IPS DF 6.9 (cell line): ENCODE results near the gene SASH1.
"Not testable (repeated sequence)": the region's sequence is repeated elsewhere in the genome, so short reads cannot be mapped to it uniquely, and the experiment has no call there.

Experiments
- DNase-seq: peaks from one replicate; pipeline ENCODE4 v3.0.0-alpha.2; 2013; ENCODE audit warnings: low read depth, low spot score
- H3K27ac ChIP-seq: one replicate; pipeline ENCODE4 v1.5.1; 2013; ENCODE audit warnings: low read length, control low read depth
- H3K27me3 ChIP-seq: 2 replicates; pipeline ENCODE4 v1.6.1; 2013; ENCODE audit warnings: mild to moderate bottlenecking, low read length; ENCODE audit not compliant: control insufficient read depth, insufficient read depth
- H3K36me3 ChIP-seq: 2 replicates; pipeline ENCODE4 v1.6.1; 2013; ENCODE audit warnings: low read length; ENCODE audit not compliant: control insufficient read depth, insufficient read depth
- H3K4me1 ChIP-seq: 2 replicates; pipeline ENCODE4 v1.6.1; 2013; ENCODE audit warnings: low read length; ENCODE audit not compliant: control insufficient read depth, insufficient read depth
- H3K4me3 ChIP-seq: 2 replicates; pipeline ENCODE4 v1.5.1; 2013; ENCODE audit warnings: mild to moderate bottlenecking, low read length
- H3K9me3 ChIP-seq: 2 replicates; pipeline ENCODE4 v1.6.1; 2013; ENCODE audit warnings: low read length, inconsistent platforms; ENCODE audit not compliant: control insufficient read depth, insufficient read depth
- WGBS: extraction: QIAGEN DNeasy Blood & Tissue Kit; methylation state at CpG from one replicate; pipeline ENCODE4 v1.1.7; 2013; ENCODE audit warnings: mixed read lengths, missing lambda C conversion rate; ENCODE audit not compliant: insufficient read length, insufficient coverage; 5-methylcytosine and 5-hydroxymethylcytosine counted together

The SASH1 gene

DNA sequence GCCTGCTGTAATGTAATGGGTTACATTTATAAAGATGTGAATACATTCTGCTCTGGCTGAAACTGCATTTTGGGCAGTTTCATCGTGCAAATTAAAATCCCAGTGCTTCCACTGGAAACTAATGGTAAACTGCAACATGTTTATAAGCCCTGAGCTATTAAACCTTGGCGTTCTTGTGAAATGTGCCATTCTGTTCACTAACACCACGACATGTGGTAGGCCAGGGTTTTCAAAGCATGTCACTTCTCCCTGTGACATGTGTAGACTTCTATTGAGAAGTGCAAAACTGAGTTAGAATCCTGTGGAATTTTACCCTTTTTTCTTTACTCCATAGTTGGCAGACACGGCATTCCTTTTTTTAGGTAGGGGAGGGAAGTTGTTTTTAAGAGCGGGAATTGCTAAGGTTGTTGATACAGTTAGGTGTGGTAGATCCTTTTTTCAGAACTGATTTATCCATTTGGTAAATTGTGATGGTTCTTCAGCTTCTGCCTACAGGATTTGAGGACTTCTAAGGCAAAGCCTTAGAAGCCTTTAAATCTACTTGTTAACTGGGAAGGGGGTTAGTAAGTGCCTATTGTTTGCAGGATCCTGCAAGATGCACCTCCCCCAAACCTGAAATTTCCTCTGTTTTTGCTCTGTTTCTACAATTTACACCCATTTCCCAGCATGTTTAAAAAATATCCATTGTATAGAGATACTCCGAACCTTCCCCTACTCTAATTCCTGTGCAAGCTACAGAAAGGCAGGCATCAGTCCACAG lies 4.2 kb downstream of the SASH1 start:
- peaks cover 11% of the 10 kb centered on the region for H3K4me1 ChIP-seq
- no peaks in the 10 kb centered on the region for H3K36me3 ChIP-seq
- H3K27ac ChIP-seq: no peak overlapping the region
- no peak for DNase-seq
- no peaks in the 10 kb centered on the region for H3K27me3 ChIP-seq
- H3K9me3 ChIP-seq: no peaks in the 10 kb centered on the region
- H3K4me3 ChIP-seq: no peak overlapping the region
- WGBS: no CpG with 5 or more reads among the region's 6 CpGs

DNA sequence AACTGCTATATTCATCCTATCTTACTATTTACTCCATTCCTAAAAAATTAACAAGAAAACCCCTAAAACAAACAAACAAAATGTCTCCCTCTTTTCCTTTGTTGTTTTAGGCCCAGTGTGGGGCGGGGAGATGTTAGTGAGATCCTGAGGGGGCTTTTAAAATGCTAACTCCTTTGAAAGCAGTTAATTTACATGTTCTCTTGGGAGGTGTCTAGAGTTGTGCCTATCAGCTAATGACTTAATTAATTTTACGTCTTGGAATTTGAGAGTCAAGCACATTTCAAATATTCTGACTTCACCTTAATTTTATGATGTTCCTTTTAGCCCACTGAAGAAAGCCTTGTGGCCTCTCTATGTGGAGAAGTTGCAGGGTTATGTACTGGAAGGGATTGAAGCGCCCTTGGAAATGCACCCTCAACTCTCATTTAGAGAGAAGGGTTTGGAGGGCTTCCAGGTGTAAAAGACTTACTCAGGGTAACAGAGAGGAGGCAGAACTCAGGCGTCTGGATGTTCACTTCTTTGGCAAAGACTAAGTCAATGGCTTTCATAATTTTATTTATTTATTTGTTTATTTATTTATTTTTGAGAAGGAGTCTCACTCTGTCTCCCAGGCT lies 4.9 kb downstream of the SASH1 start:
- no CpG with 5 or more reads among the region's 4 CpGs for WGBS
- no peak for DNase-seq
- no peak overlapping the region for H3K4me3 ChIP-seq
- no peaks in the 10 kb centered on the region for H3K27me3 ChIP-seq
- H3K4me1 ChIP-seq: peaks cover 10% of the 10 kb centered on the region
- no peaks in the 10 kb centered on the region for H3K36me3 ChIP-seq
- H3K9me3 ChIP-seq: no peaks in the 10 kb centered on the region
- no peak overlapping the region for H3K27ac ChIP-seq

DNA sequence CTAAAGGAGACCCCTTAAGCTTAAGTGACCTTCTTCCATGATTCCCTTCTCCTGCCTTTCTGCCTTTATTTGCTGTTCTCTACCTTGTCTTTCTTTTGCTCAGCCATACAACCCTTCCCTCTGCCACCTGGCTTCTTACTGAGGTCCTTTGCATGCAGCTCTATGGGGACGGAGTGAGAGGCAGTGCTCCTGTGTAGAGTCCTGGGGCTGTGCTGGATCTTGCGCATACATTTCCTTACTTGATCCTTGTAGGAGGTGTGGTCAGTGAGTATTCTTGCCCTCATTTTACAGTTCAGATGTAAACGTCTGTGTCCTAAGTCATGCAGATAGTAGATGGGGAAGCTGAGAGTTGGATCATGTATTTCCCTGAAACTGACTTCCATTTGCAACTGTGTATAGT lies 5.7 kb downstream of the SASH1 start:
- Histone ChIP-seq H3K36me3 (no peaks in the 10 kb centered on the region), H3K9me3 (no peaks in the 10 kb centered on the region), H3K4me1 (peaks cover 10% of the 10 kb centered on the region), H3K27ac (no peak overlapping the region), H3K4me3 (no peak overlapping the region), H3K27me3 (no peaks in the 10 kb centered on the region)
- no CpG with 5 or more reads among the region's 3 CpGs for WGBS
- DNase-seq: no peak

DNA sequence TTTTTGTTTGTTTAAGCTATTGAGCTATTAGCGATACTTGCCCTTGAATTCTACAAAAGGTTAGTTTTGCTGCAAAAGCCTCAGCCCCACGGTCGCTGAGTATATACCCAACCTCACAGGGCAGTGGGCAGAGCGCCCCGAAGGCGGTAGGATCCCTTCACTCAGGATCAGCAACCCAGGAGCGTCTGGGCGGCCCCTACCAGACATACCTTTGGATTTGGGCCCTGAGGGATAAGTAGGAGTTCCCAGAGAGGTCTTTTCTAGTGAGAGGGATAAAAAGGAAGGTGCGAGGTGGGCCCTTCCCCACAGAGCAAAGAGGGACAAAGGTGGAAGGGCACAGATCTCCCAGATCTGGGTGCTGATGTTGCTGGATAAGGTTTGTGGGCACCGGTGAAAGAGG lies 6.1 kb downstream of the SASH1 start:
- Histone ChIP-seq H3K36me3 (no peaks in the 10 kb centered on the region), H3K9me3 (no peaks in the 10 kb centered on the region), H3K27me3 (no peaks in the 10 kb centered on the region), H3K4me3 (no peak overlapping the region), H3K4me1 (peaks cover 9% of the 10 kb centered on the region), H3K27ac (no peak overlapping the region)
- no peak for DNase-seq
- WGBS: no CpG with 5 or more reads among the region's 10 CpGs

DNA sequence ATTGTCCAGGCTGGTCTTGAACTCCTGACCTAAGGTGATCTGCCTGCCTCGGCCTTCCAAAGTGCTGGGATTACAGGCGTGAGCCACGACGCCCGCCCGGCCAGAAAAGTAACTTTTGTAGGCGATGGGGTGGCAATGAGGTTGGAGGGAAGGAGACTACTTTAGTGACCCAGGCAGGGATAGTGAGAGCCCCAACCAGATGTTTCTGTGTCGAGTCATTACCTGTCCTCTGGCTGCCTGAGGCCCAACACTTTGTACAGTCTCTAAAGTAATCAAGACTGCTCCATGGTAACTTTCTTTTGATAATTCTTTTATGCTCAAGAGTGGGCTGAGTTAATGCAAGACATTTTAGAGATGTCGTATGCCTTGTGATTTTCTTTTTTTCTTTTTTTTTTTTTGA lies 6.8 kb downstream of the SASH1 start:
- H3K4me3 ChIP-seq: no peak overlapping the region
- no CpG with 5 or more reads among the region's 9 CpGs for WGBS
- peaks cover 9% of the 10 kb centered on the region for H3K4me1 ChIP-seq
- H3K27ac ChIP-seq: no peak overlapping the region
- no peaks in the 10 kb centered on the region for H3K9me3 ChIP-seq
- H3K36me3 ChIP-seq: no peaks in the 10 kb centered on the region
- no peak for DNase-seq
- no peaks in the 10 kb centered on the region for H3K27me3 ChIP-seq

DNA sequence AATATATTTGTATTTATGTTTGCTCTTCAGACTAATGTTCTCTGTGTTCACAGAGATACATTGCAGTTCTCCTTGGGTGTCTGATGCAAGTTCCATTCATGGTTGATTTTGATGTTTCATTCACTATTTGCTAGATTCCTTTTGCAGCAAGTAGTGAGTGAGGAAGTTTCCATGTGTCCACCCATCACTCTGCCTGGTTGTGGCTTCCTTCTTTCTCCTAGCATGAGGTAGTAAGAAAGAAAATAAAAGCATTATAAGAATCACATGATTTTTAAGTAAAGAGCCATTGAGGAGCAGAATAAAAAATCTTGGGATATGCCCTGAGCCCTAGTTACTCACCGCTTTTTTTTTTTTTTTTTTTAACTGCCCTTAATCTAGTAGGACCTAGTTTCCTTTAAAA lies 8.7 kb downstream of the SASH1 start:
- Histone ChIP-seq H3K27me3 (no peaks in the 10 kb centered on the region), H3K36me3 (no peaks in the 10 kb centered on the region), H3K27ac (no peak overlapping the region), H3K9me3 (no peaks in the 10 kb centered on the region), H3K4me3 (no peak overlapping the region), H3K4me1 (peaks cover 7% of the 10 kb centered on the region)
- WGBS: no CpG with 5 or more reads among the region's 1 CpG
- no peak for DNase-seq

DNA sequence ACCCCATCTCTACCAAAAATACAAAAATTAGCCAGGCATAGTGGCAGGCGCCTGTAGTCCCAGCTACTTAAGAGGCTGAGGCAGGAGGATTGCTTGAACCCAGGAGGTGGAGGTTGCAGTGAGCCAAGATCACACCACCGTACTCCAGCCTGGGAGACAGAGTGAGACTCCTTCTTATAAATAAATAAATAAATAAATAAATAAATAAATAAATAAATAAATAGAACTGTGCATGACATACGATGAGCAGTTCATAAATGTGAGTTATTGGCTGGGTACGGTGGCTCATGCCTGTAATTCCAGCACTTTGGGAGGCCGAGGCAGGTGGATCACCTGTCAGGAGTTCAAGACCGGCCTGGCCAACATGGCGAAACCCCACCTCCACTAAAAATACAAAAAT lies 9.8 kb downstream of the SASH1 start:
- not testable (repeated sequence) for H3K27me3 ChIP-seq, H3K36me3 ChIP-seq, H3K4me3 ChIP-seq, DNase-seq, H3K4me1 ChIP-seq, H3K9me3 ChIP-seq, H3K27ac ChIP-seq
- WGBS: no CpG with 5 or more reads among the region's 7 CpGs

DNA sequence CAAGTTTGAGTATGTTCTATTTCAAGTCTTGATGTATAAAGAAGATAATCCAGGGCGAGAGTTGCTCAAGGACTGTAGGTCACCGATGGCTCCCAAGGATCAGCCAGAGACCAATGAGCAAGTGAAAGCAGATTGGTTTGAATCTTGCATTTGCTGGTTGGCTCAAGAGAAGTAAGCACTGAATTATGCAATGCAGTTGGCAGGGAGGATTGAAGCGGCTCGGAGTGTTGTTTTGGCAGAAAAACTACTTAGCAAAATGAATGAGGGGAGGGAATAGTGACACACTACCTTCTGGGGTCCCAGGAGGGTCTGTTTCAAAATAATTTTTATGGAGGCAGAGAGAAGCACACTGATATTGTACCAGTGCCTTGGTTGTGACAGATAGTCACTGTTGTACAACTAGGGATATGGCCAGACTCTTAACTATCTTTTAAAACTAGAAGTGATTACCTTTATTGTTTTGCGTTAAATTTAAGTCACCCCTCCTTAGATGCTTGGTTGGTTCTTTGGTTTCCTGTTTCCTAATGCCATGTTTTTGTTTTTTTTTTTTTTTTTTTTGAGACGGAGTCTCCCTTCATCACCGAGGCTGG lies 15.7 kb downstream of the SASH1 start:
- Histone ChIP-seq H3K4me1 (peaks cover 3% of the 10 kb centered on the region; the same call in 1 of the 2 replicates), H3K4me3 (no peak overlapping the region), H3K9me3 (no peaks in the 10 kb centered on the region), H3K36me3 (no peaks in the 10 kb centered on the region), H3K27me3 (no peaks in the 10 kb centered on the region), H3K27ac (no peak overlapping the region)
- no CpG with 5 or more reads among the region's 7 CpGs for WGBS
- no peak for DNase-seq

DNA sequence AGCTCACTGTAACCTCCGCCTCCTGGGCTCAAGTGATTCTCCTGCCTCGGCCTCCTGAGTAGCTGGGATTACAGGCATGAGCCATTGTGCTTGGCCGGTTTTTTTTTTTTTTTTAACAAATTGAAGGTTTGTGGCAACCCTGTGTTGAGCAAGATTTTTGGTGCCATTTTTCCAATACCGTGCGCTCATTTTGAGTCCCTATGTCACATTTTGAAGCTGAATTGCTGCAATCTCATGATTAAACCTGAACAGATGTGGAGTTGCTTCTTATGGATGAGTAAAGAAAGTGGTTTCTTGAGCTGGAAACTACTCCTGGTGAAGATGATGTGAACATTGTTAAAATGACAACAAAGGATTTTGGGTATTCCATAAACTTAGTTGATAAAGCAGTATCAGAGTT lies 16.6 kb downstream of the SASH1 start:
- peaks cover 3% of the 10 kb centered on the region; the same call in 1 of the 2 replicates for H3K4me1 ChIP-seq
- H3K36me3 ChIP-seq: no peaks in the 10 kb centered on the region
- no peaks in the 10 kb centered on the region for H3K27me3 ChIP-seq
- no peak for DNase-seq
- no CpG with 5 or more reads among the region's 5 CpGs for WGBS
- H3K4me3 ChIP-seq: no peak overlapping the region
- H3K27ac ChIP-seq: no peak overlapping the region
- H3K9me3 ChIP-seq: no peaks in the 10 kb centered on the region

DNA sequence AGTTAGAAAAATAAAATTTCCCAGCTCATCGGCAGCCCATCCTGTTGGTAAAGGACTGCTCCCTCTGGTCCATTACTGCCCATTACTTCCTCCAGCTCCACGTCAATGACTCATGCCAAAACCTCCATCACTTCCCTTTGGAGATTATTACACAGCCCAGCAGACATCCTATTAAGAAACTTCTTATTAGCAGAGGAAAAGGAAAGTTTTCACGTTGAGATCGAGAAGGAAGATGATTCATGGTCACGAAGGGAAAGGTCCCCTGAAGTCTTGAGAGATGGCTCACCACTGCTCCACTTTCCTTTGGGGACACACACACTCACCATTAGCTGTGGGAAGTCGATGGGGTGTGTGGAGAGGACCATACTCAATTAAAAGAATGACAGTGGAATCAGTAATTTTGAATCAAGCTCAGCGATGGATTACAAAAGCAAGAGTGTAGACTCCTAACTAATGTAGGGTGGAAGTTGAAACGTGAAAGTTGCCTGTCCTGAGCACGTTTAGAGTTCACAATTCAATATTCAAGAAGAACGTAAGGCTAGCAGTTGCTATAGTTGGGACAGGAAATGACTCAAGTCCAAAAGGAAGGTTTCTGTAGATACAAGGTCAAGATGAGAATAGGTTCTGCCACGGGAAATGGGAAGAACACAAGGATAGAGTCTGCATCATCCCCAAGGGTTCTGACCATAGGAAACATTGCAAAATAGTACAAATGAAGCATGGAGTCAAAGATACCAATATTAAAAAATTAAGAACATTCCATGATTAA lies 21.6 kb downstream of the SASH1 start:
- Histone ChIP-seq H3K4me3 (no peak overlapping the region), H3K36me3 (no peaks in the 10 kb centered on the region), H3K4me1 (peaks cover 3% of the 10 kb centered on the region; the same call in 1 of the 2 replicates), H3K9me3 (no peaks in the 10 kb centered on the region), H3K27ac (no peak overlapping the region), H3K27me3 (no peaks in the 10 kb centered on the region)
- no peak for DNase-seq
- WGBS: no CpG with 5 or more reads among the region's 11 CpGs
